ENCODE data around the gene EPN3.

DNA sequence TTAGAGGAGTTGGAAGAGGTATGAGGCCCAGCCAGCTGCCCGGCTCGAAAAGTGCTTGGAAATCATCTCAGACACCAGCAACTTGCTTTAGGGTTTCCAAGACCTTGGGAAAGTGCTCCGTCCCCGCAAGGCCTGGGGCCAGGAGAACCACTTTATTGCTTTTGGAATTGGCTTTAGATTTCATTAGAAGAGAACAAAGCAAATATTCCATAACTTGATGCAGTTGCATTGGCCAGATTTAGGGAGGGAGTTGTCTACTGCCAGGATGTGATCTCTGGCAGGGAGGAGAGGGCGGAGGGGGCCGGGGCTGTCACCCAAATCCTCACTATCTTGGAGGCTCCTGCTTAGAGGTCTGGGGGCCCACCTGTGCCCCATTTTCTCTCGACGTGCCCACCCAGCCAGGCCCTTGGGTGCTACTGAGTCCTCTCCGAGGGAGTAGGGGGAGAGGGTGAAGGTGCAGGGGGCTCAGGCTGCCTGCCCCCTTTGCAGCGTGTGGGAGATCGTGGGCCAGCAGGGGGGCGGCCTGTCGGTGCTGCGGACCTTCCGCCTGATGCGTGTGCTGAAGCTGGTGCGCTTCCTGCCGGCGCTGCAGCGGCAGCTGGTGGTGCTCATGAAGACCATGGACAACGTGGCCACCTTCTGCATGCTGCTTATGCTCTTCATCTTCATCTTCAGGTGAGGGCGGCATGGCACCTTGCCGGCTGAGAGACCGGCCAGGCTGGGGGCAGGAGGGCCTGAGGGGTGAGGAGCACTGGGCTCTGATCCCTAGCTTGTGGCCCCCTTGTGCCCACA lies 58.6 kb downstream of the EPN3 start:
- TF ChIP-seq, protein P1, sequence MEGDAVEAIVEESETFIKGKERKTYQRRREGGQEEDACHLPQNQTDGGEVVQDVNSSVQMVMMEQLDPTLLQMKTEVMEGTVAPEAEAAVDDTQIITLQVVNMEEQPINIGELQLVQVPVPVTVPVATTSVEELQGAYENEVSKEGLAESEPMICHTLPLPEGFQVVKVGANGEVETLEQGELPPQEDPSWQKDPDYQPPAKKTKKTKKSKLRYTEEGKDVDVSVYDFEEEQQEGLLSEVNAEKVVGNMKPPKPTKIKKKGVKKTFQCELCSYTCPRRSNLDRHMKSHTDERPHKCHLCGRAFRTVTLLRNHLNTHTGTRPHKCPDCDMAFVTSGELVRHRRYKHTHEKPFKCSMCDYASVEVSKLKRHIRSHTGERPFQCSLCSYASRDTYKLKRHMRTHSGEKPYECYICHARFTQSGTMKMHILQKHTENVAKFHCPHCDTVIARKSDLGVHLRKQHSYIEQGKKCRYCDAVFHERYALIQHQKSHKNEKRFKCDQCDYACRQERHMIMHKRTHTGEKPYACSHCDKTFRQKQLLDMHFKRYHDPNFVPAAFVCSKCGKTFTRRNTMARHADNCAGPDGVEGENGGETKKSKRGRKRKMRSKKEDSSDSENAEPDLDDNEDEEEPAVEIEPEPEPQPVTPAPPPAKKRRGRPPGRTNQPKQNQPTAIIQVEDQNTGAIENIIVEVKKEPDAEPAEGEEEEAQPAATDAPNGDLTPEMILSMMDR (IDR thresholded peaks at IDR 0.05; ENCODE audit: poor library complexity, severe bottlenecking), result no peak
- TF ChIP-seq EZH2 (IDR thresholded peaks at IDR 0.05; ENCODE audit: borderline replicate concordance, insufficient read depth, low read length, poor library complexity, severe bottlenecking), result no peak
